COR-L47 (cell line): ENCODE data around the gene FAT2.
A peak's percentile ranks its signal among the peaks of the same experiment; 100 is the strongest.
"Not testable (repeated sequence)": the region's sequence is repeated elsewhere in the genome, so short reads cannot be mapped to it uniquely, and the experiment has no call there.

ENCODE experiments used
- DNase-seq: peaks from one replicate; lab custom pipeline; 2025; lab: John Stamatoyannopoulos, UW

Gene FAT2

DNA sequence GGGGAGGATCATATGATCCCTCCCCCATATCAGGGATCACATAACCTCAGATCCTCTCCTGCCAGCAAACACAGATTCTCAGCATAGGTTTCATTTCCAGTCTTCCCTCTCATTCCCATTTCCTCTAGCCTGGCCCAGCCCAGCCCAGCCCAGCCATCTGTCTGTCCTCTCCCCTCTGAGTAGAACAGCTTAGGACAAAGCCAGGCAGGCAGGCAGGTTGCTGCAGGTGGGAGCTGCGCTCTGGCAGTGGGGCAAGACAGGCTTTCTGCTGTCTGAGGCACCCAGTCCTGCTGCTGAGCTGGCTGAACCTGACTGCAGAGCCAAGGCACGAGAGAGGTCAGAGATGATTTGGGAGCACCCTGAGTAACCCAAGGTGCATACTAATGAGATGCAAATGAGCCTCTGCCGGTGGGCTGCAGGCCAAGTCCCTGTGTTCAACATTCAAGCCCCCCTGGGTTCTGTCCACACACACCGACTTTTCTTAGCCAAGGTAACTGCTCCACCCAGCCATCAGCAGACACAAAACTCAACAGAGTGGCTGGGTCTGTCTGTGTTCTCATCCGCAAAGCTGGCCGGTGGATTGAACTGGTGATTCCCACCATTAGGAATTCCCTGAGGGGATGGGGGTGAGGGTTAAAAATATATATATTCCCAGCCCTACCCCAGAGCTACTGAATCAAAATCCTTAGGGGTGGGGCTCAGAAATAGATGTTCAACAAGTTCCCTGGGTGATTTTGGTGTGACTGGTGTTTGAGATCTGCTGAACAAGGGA, 9.1 kb downstream of the FAT2 start:
- peak; percentile 9 for DNase-seq

DNA sequence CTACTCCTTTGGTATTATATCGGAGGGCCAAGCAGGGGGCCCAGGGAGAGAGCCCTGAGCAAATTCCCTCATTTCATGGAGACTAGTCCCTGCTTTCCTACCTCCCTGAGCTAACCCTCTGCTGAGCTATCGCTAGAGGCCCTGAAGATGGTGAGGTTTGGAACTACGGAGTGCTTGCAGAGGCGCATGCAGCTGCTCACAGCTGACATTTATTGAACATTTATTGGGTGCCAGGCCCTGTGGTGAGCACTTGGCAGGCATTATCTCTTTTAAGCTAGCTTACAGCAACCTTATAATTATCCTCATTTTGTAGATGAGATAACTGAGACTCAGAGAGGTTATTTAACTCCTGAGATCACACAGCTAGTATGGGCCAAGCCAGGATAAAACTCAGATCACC, 9.8 kb downstream of the FAT2 start:
- DNase-seq, result peak; percentile 8

DNA sequence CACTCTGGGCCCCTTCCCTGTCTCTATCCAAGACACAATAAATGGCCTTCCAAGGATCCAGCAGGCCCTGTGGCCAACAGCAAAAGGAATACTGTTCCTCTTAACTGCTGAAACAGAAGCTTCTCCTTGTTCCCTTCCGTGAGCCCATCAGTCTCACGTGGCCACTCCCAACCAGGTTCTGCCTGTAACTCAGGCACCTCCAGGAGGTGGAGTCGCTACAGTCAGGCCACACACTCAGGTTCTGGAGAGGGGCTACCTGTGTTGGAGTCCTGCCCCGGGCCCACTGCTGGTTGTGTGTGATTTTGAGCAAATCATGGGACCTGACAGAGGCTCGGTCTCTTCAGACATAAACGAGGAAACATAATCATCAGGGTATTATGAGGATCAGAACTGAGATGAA, 10.3 kb downstream of the FAT2 start:
- no peak for DNase-seq

DNA sequence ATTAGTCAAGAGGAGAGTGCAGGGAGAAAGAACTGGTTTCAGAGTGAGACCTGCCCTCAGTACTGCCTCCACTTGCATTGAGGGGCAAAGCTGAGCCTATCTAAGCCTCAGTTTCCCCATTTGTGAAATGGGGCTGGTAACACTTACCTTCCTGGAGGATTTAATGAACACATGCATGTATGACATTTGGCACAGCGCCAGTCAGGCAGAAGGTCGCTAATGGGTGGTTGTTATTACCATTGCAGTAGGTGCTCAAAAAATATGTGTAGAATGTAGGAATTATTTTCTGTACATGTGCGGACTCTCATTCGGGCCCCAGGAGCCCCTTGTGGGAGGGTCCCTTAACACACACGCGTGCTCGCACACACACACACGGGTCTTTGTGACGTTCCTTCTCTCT, 10.9 kb downstream of the FAT2 start:
- no peak for DNase-seq

DNA sequence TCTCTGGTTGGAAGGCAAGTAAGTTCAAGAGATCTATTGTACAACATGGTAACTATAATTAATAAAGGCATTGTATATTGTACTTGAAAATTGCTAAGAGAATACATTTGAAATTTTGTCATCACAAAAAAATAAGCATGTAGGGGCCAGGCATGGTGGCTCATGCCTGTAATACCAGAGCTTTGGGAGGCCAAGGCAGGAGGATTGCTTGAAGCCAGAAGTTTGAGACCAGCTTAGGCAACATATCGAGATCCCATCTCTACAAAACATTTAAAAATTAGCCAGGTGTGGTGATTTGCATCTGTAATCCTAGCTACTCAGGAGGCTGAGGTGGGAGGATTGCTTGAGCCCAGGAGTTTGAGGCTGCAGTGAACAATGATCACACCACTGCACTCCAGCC, 12.0 kb downstream of the FAT2 start:
- not testable (repeated sequence) for DNase-seq

DNA sequence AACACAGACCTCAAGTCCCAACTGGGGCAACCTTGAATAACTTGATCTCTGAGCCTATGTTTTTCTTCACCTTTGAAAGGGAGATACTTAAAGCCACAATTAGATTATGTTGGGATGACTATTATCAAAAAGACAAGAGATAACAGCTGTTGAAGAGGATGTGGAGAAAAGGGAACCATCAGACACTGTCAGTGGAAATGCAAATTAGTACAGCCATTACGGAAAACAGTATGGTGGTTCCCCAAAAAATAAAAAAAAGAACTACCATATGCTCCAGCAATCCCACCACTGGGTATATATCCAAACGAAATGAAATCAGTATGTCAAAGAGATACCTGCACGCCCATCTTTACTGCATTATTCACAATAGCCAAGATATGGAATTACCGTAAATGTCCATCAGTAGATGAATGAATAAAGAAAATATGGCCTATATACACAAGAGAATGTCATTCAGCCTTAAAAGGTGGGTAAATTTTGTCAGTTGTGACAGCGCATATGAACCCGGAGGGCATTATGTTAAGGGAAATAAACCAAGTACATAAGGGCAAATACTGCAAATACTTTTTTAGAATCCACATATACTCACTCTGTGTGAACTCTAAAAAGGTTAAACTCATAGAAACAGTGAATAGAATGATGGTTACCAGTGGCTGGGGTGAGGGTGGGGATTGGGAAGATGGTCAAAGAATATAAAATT, 12.7 kb downstream of the FAT2 start:
- no peak for DNase-seq

DNA sequence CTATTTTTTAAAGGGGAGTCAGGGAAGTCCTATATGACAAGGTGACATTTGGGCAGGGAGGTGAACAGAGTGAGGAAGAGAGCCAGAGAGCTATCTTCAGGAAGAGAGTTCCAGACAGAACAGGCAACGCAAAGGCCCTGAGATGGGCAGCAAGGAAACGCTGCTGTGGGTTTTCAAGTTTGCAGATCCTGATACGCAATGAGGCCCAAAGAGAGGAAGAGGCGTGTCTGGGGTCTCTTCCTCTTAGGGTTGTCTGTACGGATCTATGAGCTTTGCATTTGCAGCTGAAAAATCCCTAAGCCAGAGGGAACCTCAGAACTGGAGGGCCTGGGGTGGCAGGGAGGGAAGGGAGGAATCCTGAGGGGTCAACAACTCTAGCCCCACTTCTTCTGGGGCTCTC, 13.6 kb downstream of the FAT2 start:
- no peak for DNase-seq

DNA sequence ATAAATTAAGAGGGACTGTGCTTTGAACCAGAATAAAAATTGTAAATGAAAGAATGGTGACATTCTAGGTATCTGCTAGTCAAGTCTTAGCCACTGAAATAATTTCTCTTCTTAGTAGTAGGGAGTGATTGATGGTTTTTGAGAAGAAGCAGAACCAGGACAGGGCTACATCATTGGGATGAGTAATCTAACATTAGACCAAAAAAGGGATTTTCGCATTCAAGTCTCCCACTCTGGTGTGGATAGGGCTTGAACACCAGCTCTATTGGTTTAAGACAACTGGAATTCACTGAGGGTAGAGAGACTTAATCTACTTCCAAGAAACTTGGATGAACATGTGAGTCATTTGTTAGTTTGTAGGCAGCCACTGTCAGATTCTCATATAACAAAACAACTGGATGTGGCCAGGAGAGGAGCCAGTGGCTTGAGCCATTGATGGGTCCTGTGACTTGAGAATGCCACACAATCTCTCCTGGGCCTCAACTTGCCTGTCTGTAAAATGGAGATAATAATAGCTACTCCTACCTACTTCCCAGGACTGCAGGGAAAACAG, 16.6 kb downstream of the FAT2 start:
- DNase-seq, result no peak

DNA sequence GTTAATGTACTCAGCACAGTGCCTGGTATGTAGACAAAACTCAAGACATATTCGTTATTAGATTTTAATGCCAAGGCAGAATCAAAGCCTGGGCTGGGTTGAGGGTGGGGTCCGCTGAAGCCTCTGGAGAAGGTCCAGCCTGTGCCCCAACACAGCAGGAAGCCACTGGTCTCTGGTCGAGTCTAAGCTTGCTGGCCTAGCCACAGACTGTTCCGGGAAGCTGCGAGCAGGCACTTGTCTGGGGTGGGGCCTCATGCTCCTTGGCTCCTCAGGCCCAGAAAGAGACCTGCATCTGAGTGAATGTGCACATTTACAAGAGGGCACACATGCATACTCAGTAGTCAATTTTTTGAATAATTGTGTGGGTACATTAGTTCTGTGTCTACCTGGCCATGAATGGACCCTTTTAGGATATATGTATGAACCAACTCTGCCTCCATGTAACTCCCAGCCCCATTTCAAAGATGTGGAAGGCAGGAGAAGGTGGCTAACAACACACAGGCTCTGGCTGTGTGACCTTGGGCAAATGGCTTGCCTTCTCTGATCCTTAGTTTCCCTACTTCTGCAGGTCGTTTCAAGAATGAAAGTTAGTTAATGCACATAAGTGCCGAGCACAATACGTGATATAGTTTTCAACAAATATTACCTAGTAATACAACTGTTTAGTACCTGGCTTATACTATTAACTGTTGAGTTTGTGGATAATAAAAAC, 18.3 kb downstream of the FAT2 start:
- DNase-seq, result no peak

DNA sequence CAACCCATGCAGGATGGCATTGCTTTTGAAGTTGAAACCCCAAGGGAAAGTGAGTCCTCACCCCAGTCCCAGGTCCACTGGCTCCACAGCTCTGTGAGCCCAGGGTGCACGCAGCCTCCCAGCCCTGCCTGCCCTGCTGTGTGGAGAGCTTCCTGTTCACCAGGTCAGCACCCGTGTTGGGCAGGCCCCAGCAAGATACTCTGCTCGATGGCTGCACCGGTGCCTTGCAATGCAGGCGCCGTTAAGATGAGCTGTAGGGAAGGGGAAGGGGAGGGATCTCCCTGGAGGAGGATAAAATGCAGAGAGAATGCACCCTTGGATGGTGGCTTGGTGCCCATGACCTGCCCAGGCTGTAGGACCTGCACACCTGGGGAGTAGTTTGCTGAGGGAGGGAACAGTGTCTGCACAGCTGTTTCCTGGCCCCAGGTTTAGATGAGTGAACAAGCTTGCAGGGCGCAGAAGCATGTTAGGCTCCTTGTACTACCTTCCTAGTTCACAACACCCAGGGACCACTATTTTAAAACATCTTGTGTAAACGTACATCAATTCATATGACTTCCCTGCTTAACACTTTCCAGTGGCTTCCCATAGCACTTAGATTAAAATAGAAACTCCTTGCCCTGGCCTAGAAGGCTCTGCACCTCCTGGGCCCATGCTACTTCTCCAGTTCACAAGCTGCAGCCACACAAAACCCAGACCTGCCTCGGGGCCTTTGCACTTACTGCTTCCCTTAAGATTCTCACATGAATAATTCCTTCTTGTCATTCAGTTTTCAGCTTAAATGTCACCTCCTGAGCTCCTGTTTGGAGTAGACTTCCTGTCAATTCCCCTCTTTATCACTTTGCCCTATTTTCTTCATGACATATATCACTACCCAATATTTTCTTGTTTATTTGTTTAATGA, 19.6 kb downstream of the FAT2 start:
- DNase-seq, result peak; percentile 9

DNA sequence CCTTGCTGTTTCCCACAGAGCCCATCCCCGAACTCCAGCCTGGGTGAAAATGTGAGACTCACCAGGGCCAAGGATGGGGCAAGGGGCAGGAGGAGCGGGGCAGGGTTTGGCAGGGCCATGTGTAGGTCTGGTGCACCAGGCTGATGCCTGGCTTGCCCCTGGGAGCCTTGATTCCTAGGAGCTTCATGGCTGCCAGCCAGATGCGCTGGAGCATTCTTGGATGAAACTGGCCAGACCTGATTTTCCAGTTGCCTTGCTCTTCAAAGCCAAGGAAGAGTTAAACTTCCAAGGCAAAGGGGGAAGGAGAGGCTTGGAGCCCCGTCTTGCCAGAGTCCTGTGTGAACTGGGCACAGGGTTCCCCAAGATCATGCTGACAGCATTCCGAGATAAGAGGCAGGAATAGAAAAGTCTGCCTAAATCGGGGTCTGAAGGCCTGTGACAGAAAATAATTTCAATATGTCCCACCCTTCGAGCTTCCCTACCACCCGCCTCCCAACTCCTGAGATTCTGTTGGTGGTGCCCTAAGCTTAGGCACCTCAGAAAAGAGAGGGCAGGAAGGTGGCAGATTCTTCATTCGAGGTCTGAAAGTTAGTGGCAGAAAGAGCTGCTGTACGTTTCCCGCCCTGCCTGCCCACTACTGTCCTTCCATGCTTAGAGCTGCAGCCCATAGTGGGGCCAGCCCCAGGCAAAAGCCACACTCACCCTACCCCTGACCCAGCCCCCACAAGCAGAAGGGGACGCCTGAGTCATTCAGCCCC, 20.4 kb downstream of the FAT2 start:
- DNase-seq, result peak; percentile 35

DNA sequence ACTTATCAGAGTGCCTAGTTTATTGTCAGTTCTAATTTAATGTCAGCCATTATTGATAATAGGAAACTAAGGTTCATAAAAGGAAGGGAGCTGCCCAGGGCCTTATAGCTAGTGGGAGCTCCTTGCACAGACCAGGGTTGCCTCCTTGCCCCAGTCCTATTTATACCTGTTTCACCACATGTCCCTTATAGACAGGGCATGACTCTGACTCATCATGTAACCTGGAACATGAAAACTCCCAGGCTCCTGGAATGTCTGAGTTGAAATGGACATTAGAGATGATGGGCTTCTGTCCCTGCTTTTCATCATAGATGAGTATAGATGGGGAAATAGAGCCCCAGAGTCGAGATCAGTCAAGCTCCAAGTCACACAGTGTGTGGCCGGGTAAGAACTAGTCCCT, 21.1 kb downstream of the FAT2 start:
- DNase-seq, result no peak

DNA sequence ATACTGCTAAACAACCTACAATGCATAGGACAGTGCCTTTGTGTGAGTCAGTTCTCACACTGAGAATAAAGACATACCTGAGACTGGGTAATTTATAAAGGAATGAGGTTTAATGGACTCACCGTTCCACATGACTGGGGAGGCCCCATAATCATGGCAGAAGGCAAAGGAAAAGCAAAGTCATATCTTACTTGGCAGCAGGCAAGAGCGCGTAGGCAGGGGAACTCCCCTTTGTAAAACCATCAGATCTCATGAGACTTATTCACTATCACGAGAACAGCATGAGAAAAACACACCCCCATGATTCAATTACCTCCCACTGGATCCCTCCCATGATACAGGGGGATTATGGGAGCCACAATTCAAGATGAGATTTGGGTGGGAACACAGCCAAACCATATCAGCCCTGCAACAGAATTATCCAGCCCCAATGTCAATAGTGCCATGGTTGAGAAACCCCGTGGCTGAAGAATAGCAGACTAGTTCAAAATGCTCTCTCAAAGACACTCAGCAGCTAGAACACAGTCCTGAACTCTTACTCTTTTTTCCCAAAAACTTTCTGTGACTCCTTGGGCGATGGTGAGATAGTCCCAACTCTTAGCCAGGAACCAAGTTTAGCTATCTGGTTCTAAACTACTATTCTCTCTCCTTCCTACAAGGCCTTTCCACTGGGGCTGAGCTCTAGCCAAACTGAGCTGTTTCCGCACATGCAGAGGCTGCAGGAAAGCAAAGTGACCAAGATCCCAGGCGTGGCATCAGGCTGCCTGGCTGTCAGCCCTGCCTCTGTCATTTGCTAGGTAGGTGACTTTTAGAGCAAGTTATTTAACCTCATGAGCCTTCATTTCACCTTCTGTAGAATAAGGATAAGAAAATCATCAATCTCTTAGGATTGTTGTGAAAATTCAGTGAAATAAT, 21.7 kb downstream of the FAT2 start:
- no peak for DNase-seq

DNA sequence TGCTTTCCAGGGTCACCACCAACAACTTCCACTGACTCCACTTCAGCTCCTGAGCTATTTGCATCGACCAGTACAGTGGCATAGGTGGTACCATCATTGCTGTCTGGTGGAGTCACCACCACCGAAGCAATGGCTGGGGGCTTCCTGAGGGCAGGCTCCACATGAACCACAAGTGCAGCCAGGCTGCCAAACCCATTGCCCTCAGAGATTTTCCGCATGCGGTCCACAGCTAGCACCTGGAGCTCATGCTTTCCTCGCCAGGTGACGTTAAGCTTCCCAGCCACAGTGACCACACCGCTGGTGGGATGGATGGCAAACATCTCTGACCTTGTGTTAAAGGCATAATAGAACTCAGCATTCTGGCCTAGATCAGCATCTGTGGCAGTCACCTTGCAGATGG, 23.1 kb downstream of the FAT2 start:
- no peak for DNase-seq

DNA sequence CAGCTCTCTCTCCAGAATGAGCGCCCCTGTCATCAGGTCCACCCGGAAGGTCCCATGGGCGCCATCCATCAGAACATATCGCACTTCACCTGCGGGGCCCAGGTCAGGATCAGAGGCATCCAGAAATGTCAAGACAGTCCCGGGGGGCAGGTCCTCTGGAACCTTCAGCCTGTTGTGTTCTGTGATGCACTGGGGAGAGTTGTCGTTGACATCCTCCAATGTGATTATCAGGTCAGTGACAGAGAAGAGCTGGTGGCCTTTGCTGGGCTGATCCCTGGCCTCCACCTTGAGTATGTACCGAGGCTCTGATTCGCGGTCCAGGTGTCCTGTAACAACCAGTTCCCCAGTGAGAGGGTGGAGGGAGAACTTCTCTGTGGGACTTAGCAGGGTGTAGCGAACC, 25.2 kb downstream of the FAT2 start:
- no peak for DNase-seq

DNA sequence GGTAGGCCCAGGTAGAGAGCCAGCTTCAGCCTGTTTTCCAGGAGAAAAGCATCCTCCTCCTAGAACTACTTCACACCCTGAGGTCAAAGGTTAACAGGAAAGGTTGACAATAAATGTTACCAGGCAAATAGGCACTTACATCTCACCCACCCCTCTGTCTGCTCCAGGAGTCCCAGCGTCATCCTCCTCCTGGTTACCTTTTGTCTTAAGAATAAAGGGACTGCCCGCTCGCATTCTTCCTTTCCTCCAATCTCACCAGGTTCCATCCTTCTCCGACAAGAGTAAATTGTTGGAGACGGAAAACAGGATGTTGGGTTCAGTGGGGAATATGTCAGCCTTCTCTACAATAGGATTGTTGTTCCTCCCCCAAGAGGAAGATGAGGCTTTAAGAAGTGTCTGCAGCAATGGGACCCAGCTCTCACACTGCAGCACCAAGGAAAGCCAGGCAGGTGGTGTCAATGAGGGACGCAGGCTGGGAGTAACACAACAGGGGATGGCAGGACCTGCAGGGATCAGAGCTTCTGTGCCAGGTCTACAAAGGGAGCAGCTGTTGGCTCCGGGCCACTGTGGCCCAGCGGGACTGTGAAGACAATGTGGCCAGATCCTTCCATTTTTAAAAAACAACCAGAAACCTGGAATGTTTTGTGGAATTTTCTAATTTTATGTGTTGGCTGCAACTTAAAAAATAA, 29.0 kb downstream of the FAT2 start:
- DNase-seq, result peak; percentile 75

DNA sequence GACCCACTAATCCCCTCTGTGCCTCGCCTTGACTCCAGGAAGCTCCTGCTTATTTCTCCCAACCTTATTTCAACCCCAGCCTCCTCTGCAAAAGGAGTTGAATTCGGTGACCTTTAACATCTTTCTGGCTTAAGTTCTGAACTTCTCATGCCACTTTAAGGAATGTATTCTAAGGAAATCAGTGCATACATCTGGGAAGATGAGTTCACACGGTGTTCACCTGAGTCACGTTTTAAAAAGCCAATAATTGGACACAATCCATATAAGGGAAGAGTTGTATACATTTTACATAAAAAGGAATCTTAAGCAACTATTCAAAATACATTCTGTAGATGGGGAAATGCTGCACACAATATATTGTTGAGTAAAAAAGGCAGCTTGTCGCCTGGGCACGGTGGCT, 33.2 kb downstream of the FAT2 start:
- no peak for DNase-seq

DNA sequence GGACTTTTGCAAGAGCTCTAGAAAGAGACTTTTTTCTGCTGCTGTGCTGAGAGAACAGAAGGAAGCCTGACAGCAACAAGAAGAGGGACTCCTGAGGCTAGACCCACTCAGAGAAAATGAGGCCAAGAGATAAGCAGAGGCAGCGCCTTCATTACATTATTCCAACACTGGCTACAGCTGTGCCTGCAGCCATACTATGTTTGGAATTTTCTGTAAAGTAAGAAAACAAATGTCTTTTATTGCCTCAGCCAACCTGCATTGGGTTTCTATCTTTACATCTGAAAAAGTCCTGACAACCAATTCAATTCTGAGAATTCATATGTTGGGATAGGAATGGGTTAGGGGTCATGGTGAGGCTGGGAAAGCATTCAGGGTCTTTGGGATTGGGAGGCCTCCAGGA, 33.7 kb downstream of the FAT2 start:
- no peak for DNase-seq

DNA sequence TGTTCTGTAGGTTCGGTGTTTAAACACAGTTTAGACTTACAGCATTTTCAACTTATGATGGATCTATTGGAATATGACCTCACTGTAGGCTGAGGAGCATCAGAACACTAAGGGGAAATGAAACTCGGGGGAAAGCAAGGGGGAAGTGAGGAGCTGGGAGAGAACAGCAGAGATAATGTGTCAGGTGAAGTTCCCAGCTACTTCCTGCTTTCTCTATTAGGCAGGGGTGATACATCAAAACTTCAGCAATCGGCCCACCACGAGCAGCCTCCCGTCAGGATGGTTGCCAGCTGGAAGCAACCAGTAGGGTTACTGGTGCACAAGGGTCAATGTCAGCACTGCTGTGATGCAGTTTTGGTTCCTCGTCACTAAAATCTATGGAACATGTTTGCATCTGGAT, 34.3 kb downstream of the FAT2 start:
- DNase-seq, result no peak
